Measurements from ENCODE around the gene MAMDC2. TPM values are rescaled to one million over a fixed set of nuclear protein-coding genes. Genes with fewer than 3 reads are reported as not detected.

The MAMDC2 gene
- total and polyA plus RNA-seq, 2 donors, result 0.47 to 1.2 TPM

DNA sequence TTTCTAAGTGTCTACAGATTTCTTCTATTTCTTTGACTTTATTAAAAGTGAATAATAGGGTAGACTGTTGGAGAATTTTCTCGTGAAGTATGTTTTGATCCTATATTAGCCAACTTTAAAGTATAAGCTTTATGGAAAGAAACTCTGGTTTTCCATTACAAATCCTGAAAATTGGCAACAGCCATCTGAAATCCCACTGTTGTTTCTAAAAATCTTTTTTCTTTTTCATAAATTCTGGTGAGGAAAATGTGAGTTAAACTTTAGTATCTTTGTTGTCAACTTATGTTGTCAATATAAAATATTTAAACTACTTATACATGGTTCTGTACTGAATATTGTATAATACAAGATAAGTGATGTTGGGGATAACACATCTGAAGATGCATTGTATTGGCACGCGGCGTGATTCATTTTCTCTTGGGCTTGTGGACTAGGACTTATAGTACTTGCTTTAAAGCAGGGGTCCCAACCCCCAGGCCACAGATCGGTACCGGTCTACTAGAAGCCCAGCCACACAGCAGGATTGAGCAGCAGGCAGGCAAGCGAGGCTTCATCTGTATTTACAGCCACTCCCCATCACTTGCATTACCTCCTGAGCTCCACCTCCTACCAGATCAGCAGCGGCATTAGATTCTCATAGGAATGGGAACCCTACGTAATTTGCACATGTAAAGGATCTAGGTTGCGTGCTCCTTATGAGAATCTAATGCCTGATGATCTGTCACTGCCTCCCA, 12.7 kb downstream of the MAMDC2 start:
- H3K4me1 ChIP-seq (ENCODE audit: control insufficient read depth in 2 of 2, insufficient read depth in 2 of 2, low read length in 2 of 2), result no peaks in the 10 kb centered on the region
- DNase-seq (ENCODE audit: low read depth in 6 of 9, low spot score in 9 of 9), result no peak

DNA sequence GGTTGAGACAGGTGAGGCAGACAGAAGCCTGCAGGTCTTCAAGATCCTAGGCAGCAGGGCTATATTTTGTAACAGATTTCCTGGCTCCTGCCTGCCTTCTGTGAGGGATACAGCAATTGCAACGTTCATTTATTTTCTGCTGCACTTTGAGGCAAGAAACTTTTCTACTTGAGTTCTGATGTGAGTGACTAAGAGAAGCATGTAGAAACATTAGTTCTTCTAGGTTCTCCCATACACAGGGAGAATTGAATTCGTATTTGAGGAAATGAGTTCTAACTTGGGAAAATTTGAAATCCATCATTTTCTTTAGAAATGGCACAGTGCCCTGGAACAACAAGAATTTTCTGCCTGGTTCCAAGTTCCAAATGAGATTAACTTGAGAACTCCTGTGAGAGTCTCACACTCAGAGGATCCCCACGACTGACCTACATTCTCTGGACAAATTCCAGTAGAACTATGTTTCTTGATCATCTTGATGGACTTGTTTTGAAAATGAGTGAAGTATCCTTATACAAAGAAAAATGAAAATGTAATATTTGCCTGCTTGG, 15.0 kb downstream of the MAMDC2 start:
- Histone ChIP-seq H3K36me3 (ENCODE audit: control insufficient read depth in 2 of 2, insufficient read depth in 2 of 2, low read length in 1 of 2) (no peaks in the 10 kb centered on the region), H3K27me3 (ENCODE audit: control insufficient read depth in 2 of 2, insufficient read depth in 1 of 2, low read length in 1 of 2) (no peaks in the 10 kb centered on the region), H3K4me1 (ENCODE audit: control insufficient read depth in 2 of 2, insufficient read depth in 2 of 2, low read length in 2 of 2) (no peaks in the 10 kb centered on the region), H3K9me3 (ENCODE audit: control insufficient read depth in 2 of 2, insufficient read depth in 1 of 2, low read length in 1 of 2) (no peaks in the 10 kb centered on the region), H3K4me3 (ENCODE audit: low read length in 2 of 2) (no peak overlapping the region), H3K27ac (ENCODE audit: low read depth in 1 of 2, low read length in 1 of 2) (no peak overlapping the region)
- WGBS, result 81% methylated on average over 3 of the region's 3 CpGs
- no peak for DNase-seq (ENCODE audit: low read depth in 6 of 9, low spot score in 9 of 9)

More for the DNA sequence above, 12.7 kb downstream of the MAMDC2 start:
- Histone ChIP-seq H3K9me3 (ENCODE audit: control insufficient read depth in 2 of 2, insufficient read depth in 1 of 2, low read length in 1 of 2) (no peaks in the 10 kb centered on the region), H3K27ac (ENCODE audit: low read depth in 1 of 2, low read length in 1 of 2) (no peak overlapping the region), H3K4me3 (ENCODE audit: low read length in 2 of 2) (no peak overlapping the region), H3K27me3 (ENCODE audit: control insufficient read depth in 2 of 2, insufficient read depth in 1 of 2, low read length in 1 of 2) (no peaks in the 10 kb centered on the region), H3K36me3 (ENCODE audit: control insufficient read depth in 2 of 2, insufficient read depth in 2 of 2, low read length in 1 of 2) (no peaks in the 10 kb centered on the region)
- 97% methylated on average over 10 of the region's 10 CpGs for WGBS

DNA sequence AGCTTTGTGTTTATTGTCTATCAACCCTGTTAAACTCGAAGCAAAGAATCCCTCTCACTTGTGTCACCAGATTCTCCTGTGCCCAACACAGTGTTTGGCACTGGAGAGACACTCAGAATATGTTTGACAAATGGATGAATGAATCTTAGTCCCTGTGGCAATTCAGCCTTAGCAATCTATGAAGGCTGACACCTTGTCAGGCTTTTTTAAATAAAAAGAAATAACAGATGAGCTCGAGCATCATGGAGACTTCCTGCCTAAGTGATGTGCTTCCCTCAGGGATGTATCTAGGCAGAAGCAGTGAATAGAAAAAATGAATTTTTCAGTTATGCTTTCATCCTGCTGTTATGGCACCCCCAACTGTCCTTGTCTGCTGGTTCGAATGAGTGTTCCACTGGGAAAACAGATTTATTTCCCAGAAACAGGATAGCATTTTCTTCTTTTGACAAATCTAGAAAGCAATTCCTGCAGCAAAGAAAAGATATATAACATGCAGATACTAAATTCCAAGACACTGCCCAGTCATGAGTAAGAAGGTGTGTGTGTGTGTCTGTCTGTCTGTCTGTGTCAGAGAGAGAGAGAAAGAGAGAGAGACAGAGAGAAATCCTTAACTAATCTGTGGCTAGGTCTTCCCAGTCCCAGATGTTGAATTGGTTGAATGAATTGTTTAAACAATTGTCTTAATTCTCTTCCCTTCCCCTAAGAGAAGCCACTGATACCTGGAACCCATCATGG, 16.7 kb downstream of the MAMDC2 start:
- H3K27me3 ChIP-seq (ENCODE audit: control insufficient read depth in 2 of 2, insufficient read depth in 1 of 2, low read length in 1 of 2), result no peaks in the 10 kb centered on the region
- H3K36me3 ChIP-seq (ENCODE audit: control insufficient read depth in 2 of 2, insufficient read depth in 2 of 2, low read length in 1 of 2), result no peaks in the 10 kb centered on the region
- H3K4me1 ChIP-seq (ENCODE audit: control insufficient read depth in 2 of 2, insufficient read depth in 2 of 2, low read length in 2 of 2), result no peaks in the 10 kb centered on the region
- H3K27ac ChIP-seq (ENCODE audit: low read depth in 1 of 2, low read length in 1 of 2), result no peak overlapping the region
- no peak overlapping the region for H3K4me3 ChIP-seq (ENCODE audit: low read length in 2 of 2)
- WGBS, result 90% methylated on average over 3 of the region's 3 CpGs
- DNase-seq (ENCODE audit: low read depth in 6 of 9, low spot score in 9 of 9), result no peak
- no peaks in the 10 kb centered on the region for H3K9me3 ChIP-seq (ENCODE audit: control insufficient read depth in 2 of 2, insufficient read depth in 1 of 2, low read length in 1 of 2)

DNA sequence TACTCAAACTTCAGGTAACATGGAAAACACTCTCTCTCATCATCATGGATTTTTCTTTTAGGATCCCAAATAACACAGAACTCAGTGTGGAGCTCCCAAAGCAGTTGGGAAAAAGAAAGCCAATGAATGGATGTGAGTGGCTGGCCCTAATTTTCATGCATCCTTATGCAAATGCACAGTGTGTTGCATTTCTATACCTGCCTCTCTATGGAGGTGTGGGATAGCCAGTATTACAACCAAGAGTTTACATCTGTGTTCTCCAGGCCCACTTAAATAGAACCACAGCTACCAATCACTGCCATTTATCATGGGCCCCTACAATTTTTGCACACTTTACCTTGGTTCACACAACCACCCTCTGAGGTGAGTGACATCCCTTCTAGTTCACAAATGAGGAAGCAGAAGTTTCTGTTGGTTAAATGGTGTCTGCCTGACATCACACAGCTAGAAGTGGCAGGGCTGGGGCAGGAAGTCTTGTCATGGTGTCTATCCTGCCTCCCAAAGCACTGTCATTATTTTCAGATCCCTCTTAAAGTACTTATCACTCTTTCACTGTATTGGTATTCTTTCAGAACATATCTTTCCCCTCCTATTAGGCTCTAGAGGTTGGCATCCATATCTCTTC, 17.3 kb downstream of the MAMDC2 start:
- Histone ChIP-seq H3K4me3 (ENCODE audit: low read length in 2 of 2) (no peak overlapping the region), H3K4me1 (ENCODE audit: control insufficient read depth in 2 of 2, insufficient read depth in 2 of 2, low read length in 2 of 2) (no peaks in the 10 kb centered on the region), H3K27me3 (ENCODE audit: control insufficient read depth in 2 of 2, insufficient read depth in 1 of 2, low read length in 1 of 2) (no peaks in the 10 kb centered on the region), H3K9me3 (ENCODE audit: control insufficient read depth in 2 of 2, insufficient read depth in 1 of 2, low read length in 1 of 2) (no peaks in the 10 kb centered on the region), H3K27ac (ENCODE audit: low read depth in 1 of 2, low read length in 1 of 2) (no peak overlapping the region), H3K36me3 (ENCODE audit: control insufficient read depth in 2 of 2, insufficient read depth in 2 of 2, low read length in 1 of 2) (no peaks in the 10 kb centered on the region)
- DNase-seq (ENCODE audit: low read depth in 6 of 9, low spot score in 9 of 9), result no peak

DNA sequence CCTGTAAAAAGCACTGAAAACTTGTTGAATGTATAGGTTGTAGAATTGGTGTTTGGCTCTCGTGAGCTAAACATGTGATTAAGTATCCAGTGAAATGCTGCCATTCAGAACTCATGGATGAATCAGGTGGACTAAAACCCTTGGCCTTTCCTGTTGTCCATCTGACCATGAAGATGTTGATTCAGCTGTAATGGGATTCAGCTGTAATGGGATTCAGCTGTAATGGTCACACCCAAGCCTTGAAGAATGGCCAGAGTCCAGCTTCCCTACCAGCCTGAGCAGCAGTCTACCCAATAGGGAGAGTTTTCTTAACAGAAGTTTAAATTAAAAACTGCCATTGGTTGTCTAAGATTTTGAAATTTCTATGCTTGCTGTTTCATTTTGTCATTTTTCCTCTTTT, 18.1 kb downstream of the MAMDC2 start:
- H3K36me3 ChIP-seq (ENCODE audit: control insufficient read depth in 2 of 2, insufficient read depth in 2 of 2, low read length in 1 of 2), result no peaks in the 10 kb centered on the region
- H3K4me1 ChIP-seq (ENCODE audit: control insufficient read depth in 2 of 2, insufficient read depth in 2 of 2, low read length in 2 of 2), result no peaks in the 10 kb centered on the region
- H3K27ac ChIP-seq (ENCODE audit: low read depth in 1 of 2, low read length in 1 of 2), result no peak overlapping the region
- WGBS, result 87% methylated on average over 1 of the region's 1 CpG
- H3K4me3 ChIP-seq (ENCODE audit: low read length in 2 of 2), result no peak overlapping the region
- no peak for DNase-seq (ENCODE audit: low read depth in 6 of 9, low spot score in 9 of 9)
- H3K27me3 ChIP-seq (ENCODE audit: control insufficient read depth in 2 of 2, insufficient read depth in 1 of 2, low read length in 1 of 2), result no peaks in the 10 kb centered on the region
- H3K9me3 ChIP-seq (ENCODE audit: control insufficient read depth in 2 of 2, insufficient read depth in 1 of 2, low read length in 1 of 2), result no peaks in the 10 kb centered on the region

DNA sequence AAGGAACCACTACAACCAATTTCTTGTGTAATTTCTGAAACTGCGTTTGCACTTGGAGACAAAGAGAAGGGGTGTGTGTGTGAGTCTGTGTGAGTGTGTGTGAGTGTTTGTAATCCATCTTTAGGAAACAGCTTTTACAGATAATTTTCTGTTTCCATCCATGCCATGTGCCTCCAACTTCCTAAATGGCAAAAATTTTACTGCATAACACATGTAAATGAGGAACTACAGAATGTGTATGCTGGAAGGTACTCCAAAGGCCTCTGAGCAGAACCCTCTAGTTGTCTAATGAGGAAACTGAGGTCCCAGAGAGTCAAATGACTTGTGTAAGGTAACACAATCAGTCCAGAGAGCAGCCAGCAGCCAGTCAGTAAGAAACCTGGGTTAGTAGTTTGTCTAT, 20.8 kb downstream of the MAMDC2 start:
- H3K9me3 ChIP-seq (ENCODE audit: control insufficient read depth in 2 of 2, insufficient read depth in 1 of 2, low read length in 1 of 2), result no peaks in the 10 kb centered on the region
- 93% methylated on average over 1 of the region's 1 CpG for WGBS
- H3K27ac ChIP-seq (ENCODE audit: low read depth in 1 of 2, low read length in 1 of 2), result no peak overlapping the region
- no peaks in the 10 kb centered on the region for H3K27me3 ChIP-seq (ENCODE audit: control insufficient read depth in 2 of 2, insufficient read depth in 1 of 2, low read length in 1 of 2)
- H3K4me1 ChIP-seq (ENCODE audit: control insufficient read depth in 2 of 2, insufficient read depth in 2 of 2, low read length in 2 of 2), result no peaks in the 10 kb centered on the region
- H3K36me3 ChIP-seq (ENCODE audit: control insufficient read depth in 2 of 2, insufficient read depth in 2 of 2, low read length in 1 of 2), result no peaks in the 10 kb centered on the region
- no peak overlapping the region for H3K4me3 ChIP-seq (ENCODE audit: low read length in 2 of 2)
- no peak for DNase-seq (ENCODE audit: low read depth in 6 of 9, low spot score in 9 of 9)

DNA sequence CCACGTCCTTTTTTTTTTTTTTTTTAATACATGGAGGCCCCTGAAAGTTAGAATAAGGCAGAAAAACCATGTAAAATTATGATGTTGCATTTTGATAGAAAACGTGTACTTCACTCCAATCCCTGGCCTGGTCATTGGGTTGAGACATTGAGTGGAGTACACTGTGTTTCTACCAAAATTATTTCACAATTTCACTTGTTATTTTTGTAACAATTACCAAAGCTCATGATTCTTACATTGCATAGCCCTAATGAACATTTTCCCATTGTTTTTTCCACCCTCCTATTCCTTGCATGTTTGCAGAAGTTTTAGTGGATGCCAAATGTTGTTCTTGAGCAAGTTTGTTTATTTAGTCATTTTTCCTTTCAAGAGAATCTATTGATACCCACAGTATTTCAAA, 21.9 kb downstream of the MAMDC2 start:
- Histone ChIP-seq H3K4me3 (ENCODE audit: low read length in 2 of 2) (no peak overlapping the region), H3K9me3 (ENCODE audit: control insufficient read depth in 2 of 2, insufficient read depth in 1 of 2, low read length in 1 of 2) (no peaks in the 10 kb centered on the region), H3K27ac (ENCODE audit: low read depth in 1 of 2, low read length in 1 of 2) (no peak overlapping the region), H3K36me3 (ENCODE audit: control insufficient read depth in 2 of 2, insufficient read depth in 2 of 2, low read length in 1 of 2) (no peaks in the 10 kb centered on the region), H3K27me3 (ENCODE audit: control insufficient read depth in 2 of 2, insufficient read depth in 1 of 2, low read length in 1 of 2) (no peaks in the 10 kb centered on the region), H3K4me1 (ENCODE audit: control insufficient read depth in 2 of 2, insufficient read depth in 2 of 2, low read length in 2 of 2) (no peaks in the 10 kb centered on the region)
- no peak for DNase-seq (ENCODE audit: low read depth in 6 of 9, low spot score in 9 of 9)
- 86% methylated on average over 2 of the region's 2 CpGs for WGBS

DNA sequence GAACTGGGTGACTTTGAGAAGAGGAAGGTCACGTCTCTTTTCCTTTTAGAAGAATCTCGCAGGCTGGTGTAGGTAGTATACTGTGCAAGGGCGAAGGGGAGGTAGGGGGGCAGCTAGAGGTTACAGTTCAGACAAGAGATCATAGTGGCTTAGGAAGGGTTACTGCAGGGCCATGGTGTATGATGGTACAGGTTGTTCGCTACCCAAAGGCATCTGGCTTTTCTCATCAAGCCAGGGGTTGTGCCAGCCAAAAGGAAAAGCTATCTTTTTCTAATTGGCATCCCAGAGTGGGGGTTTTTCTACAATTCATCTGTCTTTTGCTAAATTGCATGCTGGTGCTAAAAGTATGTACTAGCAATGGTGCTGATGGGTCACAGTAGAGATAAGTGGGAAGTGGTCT, 22.8 kb downstream of the MAMDC2 start:
- H3K36me3 ChIP-seq (ENCODE audit: control insufficient read depth in 2 of 2, insufficient read depth in 2 of 2, low read length in 1 of 2), result no peaks in the 10 kb centered on the region
- 95% methylated on average over 4 of the region's 4 CpGs for WGBS
- no peak overlapping the region for H3K4me3 ChIP-seq (ENCODE audit: low read length in 2 of 2)
- no peaks in the 10 kb centered on the region for H3K9me3 ChIP-seq (ENCODE audit: control insufficient read depth in 2 of 2, insufficient read depth in 1 of 2, low read length in 1 of 2)
- H3K4me1 ChIP-seq (ENCODE audit: control insufficient read depth in 2 of 2, insufficient read depth in 2 of 2, low read length in 2 of 2), result no peaks in the 10 kb centered on the region
- H3K27me3 ChIP-seq (ENCODE audit: control insufficient read depth in 2 of 2, insufficient read depth in 1 of 2, low read length in 1 of 2), result no peaks in the 10 kb centered on the region
- no peak overlapping the region for H3K27ac ChIP-seq (ENCODE audit: low read depth in 1 of 2, low read length in 1 of 2)
- no peak for DNase-seq (ENCODE audit: low read depth in 6 of 9, low spot score in 9 of 9)

DNA sequence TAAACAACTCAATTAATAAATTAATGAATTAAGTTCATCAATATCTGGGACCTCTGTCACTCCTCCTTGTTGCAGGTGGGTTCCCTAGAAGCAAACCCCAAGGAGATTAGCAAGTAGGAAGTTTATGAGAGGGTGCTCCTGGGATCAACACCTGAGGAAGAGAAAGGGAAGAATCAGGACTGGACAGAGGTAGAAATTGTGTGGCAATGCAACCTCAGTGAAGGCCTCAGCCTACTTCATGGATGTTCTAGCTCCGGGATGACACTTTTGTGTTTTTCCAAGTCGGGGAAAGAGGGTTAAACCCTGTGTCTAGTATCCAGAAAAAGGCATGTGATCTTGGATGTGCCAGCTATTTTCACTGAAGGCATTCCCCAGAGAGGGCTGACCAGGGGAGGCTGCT, 23.2 kb downstream of the MAMDC2 start:
- Histone ChIP-seq H3K27ac (ENCODE audit: low read depth in 1 of 2, low read length in 1 of 2) (no peak overlapping the region), H3K4me3 (ENCODE audit: low read length in 2 of 2) (no peak overlapping the region), H3K36me3 (ENCODE audit: control insufficient read depth in 2 of 2, insufficient read depth in 2 of 2, low read length in 1 of 2) (no peaks in the 10 kb centered on the region), H3K27me3 (ENCODE audit: control insufficient read depth in 2 of 2, insufficient read depth in 1 of 2, low read length in 1 of 2) (no peaks in the 10 kb centered on the region), H3K4me1 (ENCODE audit: control insufficient read depth in 2 of 2, insufficient read depth in 2 of 2, low read length in 2 of 2) (no peaks in the 10 kb centered on the region), H3K9me3 (ENCODE audit: control insufficient read depth in 2 of 2, insufficient read depth in 1 of 2, low read length in 1 of 2) (no peaks in the 10 kb centered on the region)
- 92% methylated on average over 2 of the region's 2 CpGs for WGBS
- DNase-seq (ENCODE audit: low read depth in 6 of 9, low spot score in 9 of 9), result no peak
